Panc1 (cell line): ENCODE results near the gene DPYD. TPM values are rescaled to one million over a fixed set of nuclear protein-coding genes. Genes with fewer than 3 reads are reported as not detected.

Experiments used
- ATAC-seq: fragments of 200-7000 bp; cut with Tn5 transposase; 2 replicates; pipeline ENCODE4 v1.9.1; 2020; ENCODE audit warnings: mild to moderate bottlenecking, moderate library complexity
- BruUV-seq: library from RNA; stranded (reverse); fragments of 400-500 nt; replicated peaks from 2 replicates; lab custom pipeline; 2021; lab: Mats Ljungman, UMichigan
- CTCF ChIA-PET: fragments of 300-600 bp; sonication (Branson Sonifier 250); formaldehyde crosslinking; loops from one replicate; lab custom pipeline; 2022; ENCODE audit warnings: antibody characterized with exemption; lab: Charles Lee
- POLR2A ChIA-PET: fragments of 300-600 bp; sonication (Branson Sonifier 250); formaldehyde crosslinking; loops from one replicate; lab custom pipeline; 2022; ENCODE audit warnings: antibody characterized with exemption; lab: Charles Lee
- DNase-seq: peaks from one replicate; pipeline ENCODE4 v3.0.0-alpha.2; 2010; ENCODE audit warnings: low read depth, low spot score
- H3K27ac ChIP-seq: 2 replicates; pipeline ENCODE4 v1.5.1; 2011; ENCODE audit warnings: mild to moderate bottlenecking, low read length, inconsistent platforms
- H3K27me3 ChIP-seq: fragments of 200-500 bp; sonication (Bioruptor generic); 2 replicates; pipeline ENCODE4 v1.6.0; 2014; ENCODE audit warnings: low read length, inconsistent platforms; ENCODE audit not compliant: control insufficient read depth, insufficient read depth
- H3K36me3 ChIP-seq: fragments of 200-500 bp; sonication (Bioruptor generic); 2 replicates; pipeline ENCODE4 v1.5.1; 2014; ENCODE audit warnings: inconsistent platforms, mild to moderate bottlenecking, low read length, moderate library complexity; ENCODE audit not compliant: control insufficient read depth, insufficient read depth
- H3K4me1 ChIP-seq: 2 replicates; pipeline ENCODE4 v1.5.1; 2011; ENCODE audit warnings: inconsistent platforms, mild to moderate bottlenecking, low read length, moderate library complexity; ENCODE audit not compliant: control insufficient read depth, insufficient read depth
- H3K4me3 ChIP-seq, 2 experiments: 2 replicates each; pipeline ENCODE4 v1.5.1; 2011 to 2012; ENCODE audit warnings: low read depth in 2 of 2, low read length in 2 of 2, mild to moderate bottlenecking in 2 of 2, inconsistent platforms in 1 of 2, moderate library complexity in 1 of 2
- H3K9me3 ChIP-seq: fragments of 200-500 bp; sonication (Bioruptor generic); 2 replicates; pipeline ENCODE4 v1.5.1; 2014; ENCODE audit warnings: low read depth, mild to moderate bottlenecking, inconsistent platforms, low read length, moderate library complexity; ENCODE audit not compliant: control insufficient read depth, insufficient read depth
- CTCF ChIP-seq: fragments of 450-650 bp; IDR thresholded peaks from 2 replicates; pipeline ENCODE4 v1.5.1; 2017; ENCODE audit warnings: mild to moderate bottlenecking
- POLR2AphosphoS5 ChIP-seq: IDR thresholded peaks from 2 replicates; pipeline ENCODE4 v1.6.1; 2012; ENCODE audit warnings: mild to moderate bottlenecking, low read depth, low read length, moderate library complexity
- REST ChIP-seq, 2 experiments: IDR thresholded peaks; 2 replicates each; pipeline ENCODE4 v1.6.1; 2011 to 2012; ENCODE audit warnings: low read depth in 2 of 2, control low read depth in 1 of 2, low read length in 1 of 2, mild to moderate bottlenecking in 1 of 2, moderate library complexity in 1 of 2; ENCODE audit not compliant: insufficient read depth in 1 of 2
- SIN3A ChIP-seq: IDR thresholded peaks from 2 replicates; pipeline ENCODE4 v1.6.1; 2012; ENCODE audit warnings: low read depth, mild to moderate bottlenecking, low read length, moderate library complexity, borderline replicate concordance; ENCODE audit not compliant: insufficient read depth
- TCF7L2 ChIP-seq: IDR thresholded peaks from 2 replicates; pipeline ENCODE4 v1.6.1; 2011; ENCODE audit warnings: mild to moderate bottlenecking, low read depth, low read length, inconsistent platforms
- in situ Hi-C: cut with HindIII; loops from 2 replicates; pipeline ENCODE4 v1.10.0; 2016; ENCODE audit warnings: low sequenced_read_pairs, low pct_unique_long_range_greater_than_20kb
- intact Hi-C: fragments of 100-400 bp; cut with micrococcal nuclease; formaldehyde crosslinking; loops from one replicate; pipeline ENCODE4 v1.10.0; 2022; ENCODE audit not compliant: unreplicated experiment
- total RNA-seq: library from RNA; stranded (reverse); gene quantifications from one replicate; pipeline ENCODE4 v1.2.1, GENCODE V29; 2021; ENCODE audit not compliant: unreplicated experiment

The DPYD gene
- total RNA-seq, 1 experiment from 2014 or later = 2.0 TPM

- TF ChIP-seq POLR2AphosphoS5 = no peak
- no peak for TF ChIP-seq REST (IDR thresholded peaks at IDR 0.05; ENCODE audit: insufficient read depth in 1 of 2, low read depth in 2 of 2, low read length in 1 of 2)
- TF ChIP-seq SIN3A = no peak
- no peak for TF ChIP-seq TCF7L2
- no peak for TF ChIP-seq CTCF
- ChIA-PET POLR2A (no interaction called here), CTCF (no interaction called here)
- ATAC-seq (no peak), DNase-seq (no peak)
- in situ Hi-C loops (no loop called here), intact Hi-C loops (no loop called here)
- no peak overlapping the region for H3K27ac ChIP-seq
- H3K4me1 ChIP-seq = no peaks in the 10 kb centered on the region
- no peaks in the 10 kb centered on the region for H3K27me3 ChIP-seq
- BruUV-seq = no TSS peak
- H3K9me3 ChIP-seq = no peaks in the 10 kb centered on the region
- no peaks in the 10 kb centered on the region for H3K36me3 ChIP-seq
- H3K4me3 ChIP-seq = no peak overlapping the region
Measured at GRCh38 chr1:97680470-97680869, 240.4 kb downstream of the DPYD start.

GRCh38 chr1:97677702-97678101 lies 243.1 kb downstream of the DPYD start:
- DNase-seq = no peak
- no peaks in the 10 kb centered on the region for H3K4me1 ChIP-seq
- H3K9me3 ChIP-seq = no peaks in the 10 kb centered on the region
- no peaks in the 10 kb centered on the region for H3K27me3 ChIP-seq
- H3K4me3 ChIP-seq = no peak overlapping the region
- no peaks in the 10 kb centered on the region for H3K36me3 ChIP-seq
- no peak for ATAC-seq
- intact Hi-C loops (no loop called here), in situ Hi-C loops (no loop called here)
- TF ChIP-seq TCF7L2 = no peak
- no peak for TF ChIP-seq SIN3A
- TF ChIP-seq REST (IDR thresholded peaks at IDR 0.05; ENCODE audit: insufficient read depth in 1 of 2, low read depth in 2 of 2, low read length in 1 of 2) = no peak
- no peak for TF ChIP-seq POLR2AphosphoS5
- no peak for TF ChIP-seq CTCF
- BruUV-seq = no TSS peak
- ChIA-PET POLR2A (no interaction called here), CTCF (no interaction called here)
- H3K27ac ChIP-seq = no peak overlapping the region
